Stromal cell of bone marrow (primary cell): Measurements from ENCODE around the gene LCE1E.

Experiments
- DNase-seq: peaks from one replicate; pipeline ENCODE4 v3.0.0-alpha.2; 2012; ENCODE audit warnings: low read depth

Gene LCE1E

DNA sequence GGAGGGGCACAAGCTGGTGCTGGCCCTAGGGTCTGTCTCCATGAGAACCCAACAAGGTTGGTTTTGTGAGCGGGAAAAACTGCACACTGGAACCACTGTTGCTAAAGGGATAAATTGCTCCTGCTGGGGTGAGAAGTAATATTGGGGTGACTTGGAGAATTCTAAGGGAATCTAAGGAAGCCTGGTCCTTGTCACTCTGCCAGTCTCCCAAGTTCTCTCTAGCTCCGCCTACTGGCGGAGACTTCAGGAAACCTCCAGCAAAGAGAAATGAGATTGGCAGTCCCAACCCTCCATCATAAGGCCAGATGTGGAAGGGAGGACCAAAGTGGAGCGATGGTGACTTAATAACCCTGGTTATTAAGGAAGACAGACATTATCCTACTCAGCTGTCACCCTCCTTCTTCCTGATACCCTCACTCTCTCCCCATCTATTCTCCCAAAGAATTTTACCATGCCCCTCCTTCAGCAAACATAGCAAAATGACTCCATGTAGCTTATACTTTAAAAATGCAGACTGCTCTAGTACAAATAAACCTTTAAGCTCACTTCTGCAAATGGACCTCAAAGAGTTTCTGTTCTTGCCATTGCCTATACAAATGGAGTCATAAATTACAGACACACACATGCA lies 8.4 kb upstream of the LCE1E start:
- no peak for DNase-seq

DNA sequence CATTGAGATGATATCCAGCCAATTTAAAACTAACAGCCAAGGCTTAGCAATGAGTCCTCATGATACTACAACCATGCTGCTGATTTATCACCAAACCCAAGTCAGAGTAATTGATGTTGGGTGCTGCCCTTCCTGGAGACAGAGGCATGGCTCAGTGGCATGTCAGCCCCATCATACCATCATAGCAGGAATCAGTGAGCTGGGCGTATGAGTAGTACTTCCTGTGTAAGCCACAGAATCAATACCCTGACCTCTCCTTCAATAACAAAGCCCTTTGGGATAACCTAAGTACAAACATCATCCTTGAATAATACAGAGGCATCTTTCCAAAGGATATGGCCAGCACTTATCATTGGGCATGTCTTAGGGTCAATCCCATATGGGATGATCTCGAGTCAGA lies 3.0 kb upstream of the LCE1E start:
- no peak for DNase-seq

DNA sequence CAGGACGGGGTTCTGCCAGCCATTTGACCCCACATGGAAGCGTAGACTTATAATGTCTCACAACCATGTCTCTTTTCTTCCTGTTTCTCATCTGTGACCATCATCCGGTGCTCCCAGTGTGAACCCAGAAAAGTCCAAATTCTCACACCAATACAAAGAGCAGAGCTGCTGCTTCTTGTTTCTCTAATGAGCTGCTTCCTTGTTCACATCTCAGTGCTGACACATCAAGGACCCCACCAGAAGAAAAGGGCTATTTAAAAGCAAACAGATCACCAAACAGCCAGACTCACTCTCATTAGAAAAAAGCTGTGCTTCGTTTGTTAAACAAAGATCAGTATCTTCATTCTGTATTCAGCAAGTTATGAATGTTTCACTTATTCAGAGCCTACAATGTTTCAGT lies 9.6 kb downstream of the LCE1E start:
- DNase-seq: no peak

DNA sequence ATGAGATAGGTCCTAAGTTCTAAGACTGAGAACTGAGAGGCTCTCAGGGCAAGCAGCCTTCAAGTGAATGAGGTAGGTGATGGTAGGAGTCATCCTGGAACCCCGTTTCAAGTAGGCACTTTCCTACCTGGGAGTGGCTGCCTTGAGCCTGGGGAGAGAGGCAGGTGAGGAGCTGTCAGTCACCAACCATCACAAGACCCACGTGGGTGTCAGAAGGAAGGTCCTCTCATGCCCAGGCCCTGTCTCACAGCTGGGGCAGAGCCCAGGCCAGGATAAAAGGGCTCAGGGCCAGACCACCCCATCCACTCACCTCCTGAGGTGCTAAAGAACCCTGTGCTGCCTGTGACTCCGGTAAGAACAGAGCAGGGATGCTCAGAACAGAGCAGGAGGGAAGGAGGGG lies 10.4 kb downstream of the LCE1E start, which contains the start of gene LCE1D:
Gene LCE1D, plus strand, starts transcription at position 301 of the 400 bp plus-strand sequence. CDS start 1,074 bp downstream, outside the sequence.
- DNase-seq: no peak

DNA sequence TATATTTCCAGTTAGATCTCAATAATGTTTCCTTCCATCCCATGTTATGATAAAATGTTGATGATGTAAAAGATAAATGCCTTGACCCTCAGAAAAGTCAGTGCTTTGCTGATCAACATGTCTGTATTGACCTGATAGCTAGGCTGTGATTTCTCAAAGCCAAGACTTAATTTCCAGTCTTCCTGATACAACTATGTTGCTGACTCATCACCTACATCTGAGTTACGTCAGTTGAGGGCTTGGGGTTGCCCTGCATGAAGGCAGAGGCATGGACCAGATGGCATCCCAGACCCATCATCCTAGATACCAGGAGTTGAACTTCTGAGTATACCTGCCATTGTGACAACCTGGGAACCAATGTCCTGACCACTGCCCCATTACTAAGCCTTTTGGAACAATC lies 15.3 kb downstream of the LCE1E start:
- DNase-seq: no peak

DNA sequence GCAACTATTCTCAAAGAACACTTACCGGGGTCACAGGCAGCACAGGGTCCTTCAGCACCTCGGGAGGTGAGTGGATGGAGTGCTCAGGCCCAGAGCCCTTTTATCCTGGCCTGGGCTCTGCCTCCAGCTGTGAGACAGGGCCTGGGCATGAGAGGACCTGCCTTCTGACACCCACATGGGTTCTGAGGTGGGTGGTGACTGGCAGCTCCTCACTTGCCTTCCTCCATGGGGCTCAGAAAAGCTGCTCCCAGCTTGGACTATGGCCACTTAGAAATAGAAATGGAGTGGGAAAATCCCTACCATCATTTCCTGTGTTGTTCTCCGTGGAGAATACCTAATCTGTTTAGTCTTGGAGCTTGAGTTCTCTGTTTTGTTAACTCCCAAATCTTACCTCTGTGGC lies 20.5 kb downstream of the LCE1E start, which contains the start of gene LCE1C:
Gene LCE1C, minus strand, starts transcription at position 76 of the 400 bp plus-strand sequence. CDS start 1,173 bp downstream, outside the sequence.
- no peak for DNase-seq

DNA sequence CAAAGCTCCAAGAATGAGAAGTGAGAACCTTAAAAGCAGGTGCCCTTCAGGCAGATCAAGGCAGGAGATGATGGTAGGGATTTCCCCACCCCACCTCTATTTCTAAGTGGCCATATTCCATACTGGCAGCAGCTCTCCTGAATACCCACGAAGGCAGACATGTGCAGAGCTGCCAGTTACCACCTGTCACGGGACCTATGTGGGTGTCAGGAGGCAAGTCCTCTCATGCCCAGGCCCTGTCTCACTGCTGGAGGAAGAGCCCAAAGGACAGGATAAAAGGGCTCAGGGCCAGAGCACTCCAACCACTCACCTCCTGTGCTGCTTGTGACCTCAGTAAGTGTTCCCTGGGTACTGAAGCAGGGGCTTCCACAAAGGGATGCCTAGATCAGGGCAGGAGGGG lies 25.0 kb downstream of the LCE1E start:
- no peak for DNase-seq

DNA sequence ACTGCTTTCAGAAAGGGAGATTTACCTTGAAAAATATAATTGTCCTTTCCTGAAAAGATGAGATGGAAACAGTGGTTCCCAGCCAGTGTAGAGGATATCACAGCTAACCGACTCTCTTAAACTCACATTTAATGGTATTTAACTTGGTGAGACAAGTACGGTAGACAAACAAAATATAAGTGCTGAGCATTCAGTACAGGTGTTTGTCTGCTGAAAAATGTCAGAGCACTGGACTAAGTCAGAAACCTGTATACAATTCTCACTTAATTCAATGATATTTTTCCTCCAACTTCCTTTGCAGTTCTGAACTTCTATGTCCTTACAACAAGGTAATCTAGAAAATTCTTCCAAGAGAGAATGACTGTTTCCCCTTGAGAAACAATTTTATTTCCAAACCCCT lies 25.6 kb downstream of the LCE1E start, which contains the start of gene LCE1B:
Gene LCE1B, plus strand, starts transcription at position 301 of the 400 bp plus-strand sequence. CDS start 476 bp downstream, outside the sequence.
- DNase-seq: no peak

DNA sequence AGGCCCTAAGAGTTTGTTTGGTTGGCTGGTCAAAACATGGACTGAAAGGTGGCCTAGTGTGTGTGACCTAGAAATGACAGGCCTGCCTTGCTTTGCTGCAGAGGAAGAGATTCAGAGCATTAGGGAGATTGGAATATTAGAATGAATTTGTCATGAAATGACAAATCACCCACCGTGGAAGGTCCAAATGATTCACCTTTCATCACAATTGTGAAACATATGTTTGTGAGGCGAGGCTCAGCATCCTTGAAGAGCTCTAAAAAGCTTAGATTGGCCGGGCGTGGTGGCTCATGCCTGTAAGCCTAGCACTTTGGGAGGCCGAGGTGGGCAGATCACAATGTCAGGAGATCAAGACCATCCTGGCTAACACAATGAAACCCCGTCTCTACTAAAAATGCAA lies 31.3 kb downstream of the LCE1E start:
- DNase-seq: no peak

DNA sequence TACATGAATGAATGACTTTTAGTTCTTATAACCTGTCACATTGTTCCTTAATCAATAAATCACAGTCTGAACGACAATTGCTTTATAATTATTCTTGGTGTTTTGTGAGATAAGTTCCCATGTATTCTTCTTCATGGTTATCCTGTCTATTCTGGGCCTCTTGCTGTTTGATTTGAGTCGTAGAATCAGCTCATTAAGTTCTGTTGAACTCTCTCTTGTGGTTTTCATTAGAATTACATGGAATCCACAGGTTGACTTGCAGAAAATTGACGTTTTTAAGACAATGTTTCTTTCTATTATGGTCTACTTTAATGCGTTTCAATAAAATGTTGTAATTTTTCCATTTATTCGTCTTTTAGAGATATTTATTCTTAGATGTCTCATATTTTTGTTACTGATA lies 37.2 kb downstream of the LCE1E start:
- DNase-seq: no peak

DNA sequence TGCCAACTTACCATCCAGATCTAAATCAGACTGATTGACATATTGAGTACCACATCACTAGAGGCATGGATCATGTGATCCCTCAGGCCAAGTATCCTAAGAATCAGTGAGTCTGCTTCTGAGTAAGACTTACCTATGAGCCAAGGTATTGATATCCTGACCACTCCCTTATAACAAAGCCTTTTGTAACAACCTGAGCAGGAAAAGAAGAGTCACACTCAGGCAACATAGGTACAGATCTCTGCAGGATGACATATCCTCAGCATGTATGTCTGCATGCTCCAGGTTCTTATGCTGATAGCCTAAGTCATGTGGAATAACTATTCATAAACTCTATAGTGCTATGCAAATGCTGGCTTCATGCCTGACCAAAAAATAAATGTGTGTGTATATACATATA lies 38.9 kb downstream of the LCE1E start:
- DNase-seq: no peak

DNA sequence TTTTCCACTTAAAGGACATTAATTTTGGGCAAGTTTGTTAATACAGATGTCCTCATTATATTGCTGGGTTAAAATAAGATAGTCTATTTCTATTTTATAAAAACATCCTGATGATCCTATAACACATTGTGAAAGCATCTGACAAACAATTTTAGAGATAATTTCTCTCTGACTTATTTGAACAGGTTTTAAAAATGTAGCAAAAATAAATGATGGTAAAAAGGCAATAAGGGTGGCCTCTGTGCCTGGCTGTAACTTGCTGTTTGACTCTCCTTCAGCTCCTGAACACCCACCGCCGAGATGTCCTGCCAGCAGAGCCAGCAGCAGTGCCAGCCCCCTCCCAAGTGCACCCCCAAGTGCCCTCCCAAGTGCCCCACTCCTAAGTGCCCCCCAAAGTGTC lies 41.1 kb downstream of the LCE1E start, which contains the start of gene LCE1A:
Gene LCE1A, plus strand, starts transcription at position 301 of the 400 bp plus-strand sequence. Its CDS starts 0 bp downstream, at position 301.
- DNase-seq: no peak

DNA sequence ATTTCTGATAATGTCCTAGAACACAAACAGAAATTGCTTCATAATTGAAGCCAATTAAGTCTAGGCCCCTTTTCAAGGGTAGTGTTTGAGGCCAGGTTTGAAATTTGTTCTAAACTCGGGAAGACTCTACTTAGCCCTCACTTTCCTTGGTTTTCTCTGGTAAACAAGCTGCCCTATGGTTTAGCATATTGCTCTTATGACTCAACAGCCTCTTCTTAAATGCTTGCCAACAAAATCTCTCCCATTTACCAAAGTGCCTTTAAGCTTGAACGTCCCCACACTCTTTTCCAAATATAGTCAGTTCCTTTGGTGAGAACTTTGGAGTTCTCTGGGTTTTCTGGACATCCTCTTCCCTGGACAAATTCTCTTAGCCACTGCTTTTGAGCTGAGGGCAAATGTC lies 50.8 kb downstream of the LCE1E start:
- no peak for DNase-seq
